Measurements from ENCODE around the gene RHOG. TPM values are rescaled to one million over a fixed set of nuclear protein-coding genes. Genes with fewer than 3 reads are reported as not detected.

RHOG gene
- total and polyA plus RNA-seq, 9 of the 15 experiments (the other 6 are each of a cell fraction or from before 2014, with no cell fraction given), result 22.6 to 162 (median 80.3) TPM

DNA sequence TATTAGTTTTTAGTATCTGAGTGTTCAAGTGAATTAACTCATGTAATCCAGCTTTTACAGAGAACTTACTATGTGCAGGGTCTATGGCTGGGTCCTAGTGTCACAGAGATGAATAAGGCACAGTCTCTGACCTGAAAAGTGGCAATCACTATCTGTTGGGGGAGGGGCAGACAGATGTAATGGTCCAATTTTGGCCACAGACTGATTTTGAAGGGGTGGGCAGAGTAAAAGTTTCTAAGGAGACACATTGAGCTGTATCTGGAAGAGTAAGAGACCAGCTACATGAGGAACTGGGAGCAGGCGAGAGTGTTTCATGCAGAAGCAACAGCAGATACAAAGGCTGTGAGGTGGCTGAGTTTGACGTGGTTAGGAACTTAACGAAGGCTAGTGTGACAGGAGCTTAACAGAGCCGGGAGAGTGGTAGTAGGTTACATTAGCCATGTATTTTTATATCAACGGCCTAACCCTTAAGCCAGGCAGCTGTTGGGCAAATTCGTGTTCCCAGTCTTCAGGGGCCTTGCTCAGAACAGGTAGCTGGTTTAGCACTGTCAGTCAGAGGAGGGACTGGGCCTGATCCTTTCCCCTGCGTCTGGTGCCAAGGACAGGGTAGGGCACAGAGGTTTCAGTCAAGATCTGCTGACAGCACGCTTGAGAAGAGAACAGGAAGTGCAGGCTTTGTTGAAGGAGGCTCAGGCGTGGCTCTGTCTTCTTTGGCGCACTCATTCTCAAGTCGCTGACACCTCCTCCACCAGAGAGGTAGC lies 13.3 kb upstream of the RHOG start:
- 20% methylated on average over 11 of the region's 11 CpGs for WGBS (ENCODE audit: insufficient coverage, low coverage, missing lambda C conversion rate)
- Histone ChIP-seq H2AFZ (ENCODE audit: low read depth, low read length) (peak overlapping the region; percentile 95), H3K9ac (ENCODE audit: insufficient read depth in 1 of 2, low read depth in 2 of 2, low read length in 2 of 2) (peak overlapping the region; percentile 72 to 81; a peak in 3 of 4 replicates), H3K4me2 (ENCODE audit: insufficient read depth, low read length) (peak overlapping the region; percentile 82), H3K9me1 (ENCODE audit: control insufficient read depth, insufficient read depth, low read length) (no peaks in the 10 kb centered on the region), H3K4me3 (0 out of 2 replicates have a peak overlapping the region, but pooled peaks have one; percentile 5), H3K36me3 (ENCODE audit: control insufficient read depth, insufficient read depth, low read length) (no peaks in the 10 kb centered on the region), H4K20me1 (replicated peaks; ENCODE audit: control insufficient read depth, insufficient read depth, low read length) (no peaks in the 10 kb centered on the region), H3K27ac (ENCODE audit: extremely low read depth, low read depth, low read length) (peak overlapping the region; percentile 86), H3K79me2 (ENCODE audit: control insufficient read depth, insufficient read depth, low read length) (peaks cover 36% of the 10 kb centered on the region), H3K9me3 (replicated peaks; ENCODE audit: control insufficient read depth, insufficient read depth, low read depth, low read length) (no peaks in the 10 kb centered on the region), H3K27me3 (ENCODE audit: control insufficient read depth in 2 of 2, insufficient read depth in 2 of 2, low read length in 2 of 2) (no peaks in the 10 kb centered on the region), H3K4me1 (replicated peaks in 1 of 2; ENCODE audit: control insufficient read depth in 2 of 2, insufficient read depth in 2 of 2, low read length in 2 of 2) (peaks cover 35 to 36% of the 10 kb centered on the region in 2 experiments)
- in situ Hi-C loops (cut with MboI), result no loop called here
- intact Hi-C loops (cut with micrococcal nuclease), result loop anchor here (1.0 to 2.0 kb wide), 3 partner anchors 67 to 218 kb away; no protein-coding TSS in a partner anchor
- BruUV-seq (replicated peaks), result no TSS peak
- DNase-seq (ENCODE audit: extremely low read depth in 1 of 4, low spot score in 3 of 4) (peak in 1 of 4 experiments; percentile 72), ATAC-seq (peak; percentile 13), FAIRE-seq (peak; percentile 54)
- CTCF ChIA-PET (ENCODE audit: low intra/inter-chr PET ratio), result interaction anchor here (1.7 kb wide), 1 partner anchor 219 kb away, joined by 6 read pairs; no protein-coding TSS in a partner anchor
- POLR2A ChIA-PET, result interaction anchor here (0.6 to 2.4 kb wide), 19 partner anchors 10 to 1422 kb away, joined by 3 to 13 read pairs (median 4); no protein-coding TSS in a partner anchor
- TF ChIP-seq TFE3 (CRISPR knock-in tag; IDR thresholded peaks at IDR 0.05), result no peak
- TF ChIP-seq, protein P1, sequence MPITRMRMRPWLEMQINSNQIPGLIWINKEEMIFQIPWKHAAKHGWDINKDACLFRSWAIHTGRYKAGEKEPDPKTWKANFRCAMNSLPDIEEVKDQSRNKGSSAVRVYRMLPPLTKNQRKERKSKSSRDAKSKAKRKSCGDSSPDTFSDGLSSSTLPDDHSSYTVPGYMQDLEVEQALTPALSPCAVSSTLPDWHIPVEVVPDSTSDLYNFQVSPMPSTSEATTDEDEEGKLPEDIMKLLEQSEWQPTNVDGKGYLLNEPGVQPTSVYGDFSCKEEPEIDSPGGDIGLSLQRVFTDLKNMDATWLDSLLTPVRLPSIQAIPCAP (CRISPR knock-in tag; IDR thresholded peaks at IDR 0.05; ENCODE audit: borderline replicate concordance), result no peak
- no peak for TF ChIP-seq EGR1 (conservative IDR thresholded peaks at IDR 0.05)
- TF ChIP-seq SMAD3 (CRISPR knock-in tag; conservative IDR thresholded peaks at IDR 0.05), result no peak
- peak; percentile 62 for TF ChIP-seq ELF1 (tag; IDR thresholded peaks at IDR 0.05)
- TF ChIP-seq GABPB1 (CRISPR knock-in tag; IDR thresholded peaks at IDR 0.05), result 0 out of 2 replicates have a peak, but pooled peaks have one; percentile 17
- no peak; the same call in 1 of the 2 replicates for TF ChIP-seq NFXL1 (CRISPR knock-in tag; IDR thresholded peaks at IDR 0.05)
- TF ChIP-seq JUN (IDR thresholded peaks at IDR 0.05; ENCODE audit: borderline replicate concordance, low read depth, low read length), result no peak
- TF ChIP-seq JUN (CRISPR knock-in tag; IDR thresholded peaks at IDR 0.05; ENCODE audit: borderline replicate concordance), result no peak
- TF ChIP-seq, protein P2, sequence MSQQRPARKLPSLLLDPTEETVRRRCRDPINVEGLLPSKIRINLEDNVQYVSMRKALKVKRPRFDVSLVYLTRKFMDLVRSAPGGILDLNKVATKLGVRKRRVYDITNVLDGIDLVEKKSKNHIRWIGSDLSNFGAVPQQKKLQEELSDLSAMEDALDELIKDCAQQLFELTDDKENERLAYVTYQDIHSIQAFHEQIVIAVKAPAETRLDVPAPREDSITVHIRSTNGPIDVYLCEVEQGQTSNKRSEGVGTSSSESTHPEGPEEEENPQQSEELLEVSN (IDR thresholded peaks at IDR 0.05; ENCODE audit: borderline replicate concordance in 1 of 2, extremely low read depth in 1 of 2, insufficient read depth in 1 of 2, insufficient read length in 1 of 2, low read depth in 1 of 2, low read length in 1 of 2, poor library complexity in 1 of 2, severe bottlenecking in 1 of 2), result peak in 1 of 2 experiments; percentile 40
- TF ChIP-seq, protein P3, sequence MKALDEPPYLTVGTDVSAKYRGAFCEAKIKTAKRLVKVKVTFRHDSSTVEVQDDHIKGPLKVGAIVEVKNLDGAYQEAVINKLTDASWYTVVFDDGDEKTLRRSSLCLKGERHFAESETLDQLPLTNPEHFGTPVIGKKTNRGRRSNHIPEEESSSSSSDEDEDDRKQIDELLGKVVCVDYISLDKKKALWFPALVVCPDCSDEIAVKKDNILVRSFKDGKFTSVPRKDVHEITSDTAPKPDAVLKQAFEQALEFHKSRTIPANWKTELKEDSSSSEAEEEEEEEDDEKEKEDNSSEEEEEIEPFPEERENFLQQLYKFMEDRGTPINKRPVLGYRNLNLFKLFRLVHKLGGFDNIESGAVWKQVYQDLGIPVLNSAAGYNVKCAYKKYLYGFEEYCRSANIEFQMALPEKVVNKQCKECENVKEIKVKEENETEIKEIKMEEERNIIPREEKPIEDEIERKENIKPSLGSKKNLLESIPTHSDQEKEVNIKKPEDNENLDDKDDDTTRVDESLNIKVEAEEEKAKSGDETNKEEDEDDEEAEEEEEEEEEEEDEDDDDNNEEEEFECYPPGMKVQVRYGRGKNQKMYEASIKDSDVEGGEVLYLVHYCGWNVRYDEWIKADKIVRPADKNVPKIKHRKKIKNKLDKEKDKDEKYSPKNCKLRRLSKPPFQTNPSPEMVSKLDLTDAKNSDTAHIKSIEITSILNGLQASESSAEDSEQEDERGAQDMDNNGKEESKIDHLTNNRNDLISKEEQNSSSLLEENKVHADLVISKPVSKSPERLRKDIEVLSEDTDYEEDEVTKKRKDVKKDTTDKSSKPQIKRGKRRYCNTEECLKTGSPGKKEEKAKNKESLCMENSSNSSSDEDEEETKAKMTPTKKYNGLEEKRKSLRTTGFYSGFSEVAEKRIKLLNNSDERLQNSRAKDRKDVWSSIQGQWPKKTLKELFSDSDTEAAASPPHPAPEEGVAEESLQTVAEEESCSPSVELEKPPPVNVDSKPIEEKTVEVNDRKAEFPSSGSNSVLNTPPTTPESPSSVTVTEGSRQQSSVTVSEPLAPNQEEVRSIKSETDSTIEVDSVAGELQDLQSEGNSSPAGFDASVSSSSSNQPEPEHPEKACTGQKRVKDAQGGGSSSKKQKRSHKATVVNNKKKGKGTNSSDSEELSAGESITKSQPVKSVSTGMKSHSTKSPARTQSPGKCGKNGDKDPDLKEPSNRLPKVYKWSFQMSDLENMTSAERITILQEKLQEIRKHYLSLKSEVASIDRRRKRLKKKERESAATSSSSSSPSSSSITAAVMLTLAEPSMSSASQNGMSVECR (CRISPR knock-in tag; IDR thresholded peaks at IDR 0.05), result 0 out of 2 replicates have a peak, but pooled peaks have one; percentile 15

Measured in K562 (cell line).